GM18507 (cell line): ENCODE data around the gene DNAJC17.

Experiments
- DNase-seq: peaks from one replicate; pipeline ENCODE4 v3.0.0; 2011; ENCODE audit warnings: low read depth; ENCODE audit not compliant: insufficient read length; ENCODE audit errors: extremely low spot score
- FAIRE-seq: peaks from 2 replicates; lab custom pipeline; 2011; peaks lifted over from hg19 to GRCh38; lab: Jason Lieb, UNC

Gene DNAJC17

DNA sequence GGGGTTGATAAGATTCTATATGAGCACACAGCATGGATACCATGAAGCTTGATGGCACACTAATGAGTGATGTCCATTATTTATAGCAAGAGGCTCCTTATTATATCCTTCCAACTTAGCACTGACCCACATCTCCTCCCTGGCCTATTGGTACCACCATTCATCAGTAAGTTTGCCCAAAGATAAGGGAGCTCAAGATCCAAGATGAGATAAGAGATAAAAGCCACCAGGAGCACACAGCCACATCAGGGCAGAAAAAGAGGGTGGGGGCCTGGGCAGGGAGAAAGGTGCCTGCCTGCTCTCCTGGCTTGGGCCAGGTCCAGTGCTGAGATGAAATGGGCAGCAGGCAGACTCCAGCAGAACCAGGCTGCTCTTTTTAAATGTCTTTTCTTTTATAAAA is 25.6 kb upstream of the DNAJC17 start:
- DNase-seq, result no peak
- no peak for FAIRE-seq

DNA sequence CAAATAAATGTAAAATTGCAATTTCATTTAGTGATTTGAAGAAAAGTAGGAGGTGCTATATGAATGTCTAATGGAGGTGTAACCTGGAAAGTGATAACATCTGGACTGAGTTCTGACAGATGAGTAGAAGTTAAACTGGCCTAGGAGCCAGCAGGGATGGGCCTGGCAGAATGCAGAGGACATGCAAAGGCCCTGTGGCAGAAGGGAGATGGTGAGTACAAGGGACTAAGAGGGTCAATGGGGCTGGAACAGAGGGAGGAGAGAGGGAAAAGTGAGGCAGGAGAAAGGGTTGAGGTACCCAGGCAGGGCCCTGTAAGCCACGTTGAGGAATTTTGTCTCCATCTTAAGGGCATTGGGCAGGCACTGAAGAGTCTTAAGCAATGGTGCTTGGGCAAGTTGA is 24.6 kb upstream of the DNAJC17 start:
- FAIRE-seq (no peak), DNase-seq (no peak)

DNA sequence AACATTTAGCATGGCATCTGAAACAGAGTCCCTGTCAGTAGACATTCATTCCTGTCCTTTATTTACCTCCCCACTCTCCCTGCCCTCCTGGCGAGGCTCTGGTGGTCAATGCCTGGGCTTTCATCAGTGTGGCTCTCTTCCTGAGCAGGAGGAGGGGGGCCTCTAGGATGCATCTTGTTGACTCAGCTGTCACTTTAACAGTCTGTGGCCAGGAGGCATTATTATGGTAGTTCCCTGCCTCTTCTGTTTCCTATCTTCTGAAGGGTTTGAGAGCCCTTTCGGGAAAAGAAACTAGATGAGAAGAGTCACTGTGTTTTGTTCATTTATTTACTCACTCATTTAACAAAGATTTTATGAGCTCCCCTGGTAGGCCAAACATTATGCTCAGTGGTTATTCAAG is 23.6 kb upstream of the DNAJC17 start:
- DNase-seq (no peak), FAIRE-seq (no peak)

DNA sequence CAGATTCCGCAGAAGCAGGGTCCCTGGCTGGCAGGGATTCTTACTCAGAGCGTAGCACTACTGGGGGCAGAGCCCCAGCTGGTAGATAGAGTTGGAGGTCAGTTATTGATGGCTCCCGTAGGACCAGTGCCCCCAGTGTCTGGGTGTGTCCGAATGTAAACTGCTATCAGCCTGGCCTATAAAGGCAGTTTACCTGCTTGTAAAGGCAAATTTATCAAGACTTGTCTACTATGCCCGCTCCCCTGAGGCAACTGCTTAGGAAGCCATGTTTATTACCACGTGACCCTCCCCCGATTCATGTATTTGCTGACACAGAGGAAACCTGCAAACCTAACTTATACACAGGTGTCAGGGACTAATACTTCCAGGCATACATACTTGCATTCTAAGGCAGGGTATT is 21.8 kb upstream of the DNAJC17 start:
- FAIRE-seq (no peak), DNase-seq (no peak)

DNA sequence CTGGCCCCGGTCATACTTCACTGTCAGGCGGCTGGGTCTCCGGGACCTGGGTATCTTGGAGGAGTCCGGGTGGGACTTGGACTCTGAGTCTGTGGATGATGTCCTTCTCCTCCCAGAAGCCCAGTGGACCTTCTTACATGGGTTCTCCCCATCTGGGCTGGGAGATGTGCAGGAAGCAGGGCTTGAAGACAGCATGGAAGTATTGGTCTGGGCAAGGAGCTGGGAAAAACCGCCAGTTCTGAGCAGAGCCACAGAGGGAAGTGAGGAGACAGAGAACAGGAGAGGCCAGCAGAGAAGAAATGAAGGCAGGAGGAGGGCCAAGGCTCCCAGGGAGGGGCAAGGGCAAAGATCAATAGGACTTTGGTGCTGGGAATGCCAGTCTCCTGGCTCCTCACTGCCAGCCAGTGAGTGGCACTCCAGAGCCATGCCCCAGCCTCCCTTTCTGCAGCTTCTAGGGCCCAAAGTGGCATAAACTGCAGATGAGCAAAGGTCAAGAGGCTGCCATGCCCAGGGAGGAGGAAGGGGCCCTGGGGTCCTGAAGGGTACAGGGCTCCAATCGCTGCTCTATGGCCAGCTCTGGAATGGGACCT is 21.3 kb upstream of the DNAJC17 start, which contains the start of gene PPP1R14D:
PPP1R14D (minus strand) TSS at position 262 of the 590 bp plus-strand sequence; CDS start at position 195, 67 bp downstream.
- FAIRE-seq (no peak), DNase-seq (no peak)

DNA sequence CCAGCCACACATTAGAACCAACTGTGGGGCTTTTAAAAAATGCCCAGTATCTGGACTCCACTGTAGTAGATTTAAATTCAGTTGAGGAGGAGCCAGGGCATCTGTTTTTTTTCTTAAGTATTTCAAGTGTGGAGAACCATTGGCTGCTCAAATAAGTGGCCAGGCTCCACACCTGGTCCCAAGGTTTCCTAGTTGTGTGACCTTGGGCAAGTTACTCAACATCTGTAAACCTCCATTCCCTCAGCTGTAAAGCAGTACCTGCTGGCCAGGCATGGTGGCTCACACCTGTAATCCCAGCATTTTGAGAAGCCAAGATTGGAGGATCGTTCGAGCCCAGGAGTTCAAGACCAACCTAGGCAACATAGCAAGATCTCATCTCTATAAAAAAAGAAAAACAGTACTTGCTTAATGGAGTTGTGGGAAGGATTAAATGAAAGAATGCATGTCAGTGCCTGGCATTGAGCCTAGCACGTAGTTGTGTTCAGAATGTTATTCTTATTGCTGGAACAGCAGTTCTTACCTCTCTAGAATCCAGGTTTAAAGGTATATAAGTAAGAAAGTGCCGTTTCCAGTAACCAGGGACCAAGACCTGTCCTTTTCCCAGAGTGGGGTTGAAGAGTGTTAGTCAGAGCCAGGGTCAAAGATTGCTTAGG is 19.3 kb upstream of the DNAJC17 start:
- FAIRE-seq, result no peak
- DNase-seq, result no peak

DNA sequence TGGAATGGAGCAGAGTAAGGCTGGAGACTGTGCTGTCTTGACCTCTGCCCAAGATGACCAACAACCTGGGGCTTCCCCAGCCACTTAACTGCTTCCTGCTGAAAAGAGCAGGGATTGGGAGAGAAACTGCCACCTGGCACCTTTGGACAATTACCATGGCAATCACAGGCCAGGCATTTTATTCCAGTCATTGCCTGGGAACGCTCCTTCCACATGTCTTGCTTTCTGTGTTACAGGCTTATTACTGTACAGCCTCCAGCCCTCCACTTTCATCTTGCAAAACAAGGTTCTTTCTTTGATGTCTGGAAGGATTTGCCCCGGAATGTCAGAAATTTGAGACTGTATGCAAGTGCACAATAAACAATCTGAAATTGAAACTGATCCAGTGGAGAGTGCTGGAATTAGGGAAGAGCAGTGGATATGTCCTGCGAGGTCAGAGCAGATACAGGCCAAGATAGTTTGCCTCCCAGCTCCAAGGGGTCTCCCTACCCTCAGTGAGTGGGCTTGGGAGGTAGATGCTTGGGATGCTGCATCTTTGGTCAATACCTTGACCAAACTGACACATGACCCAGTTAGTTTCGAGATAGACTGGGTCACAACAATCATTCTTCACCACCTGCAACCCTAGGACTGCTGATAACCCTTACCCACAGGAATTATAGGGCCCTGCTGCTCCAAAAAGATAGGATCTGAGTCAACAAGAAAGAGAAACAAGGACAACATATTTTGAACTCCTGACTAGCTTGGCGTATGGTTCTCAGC is 18.6 kb upstream of the DNAJC17 start:
- DNase-seq, result no peak
- no peak for FAIRE-seq

DNA sequence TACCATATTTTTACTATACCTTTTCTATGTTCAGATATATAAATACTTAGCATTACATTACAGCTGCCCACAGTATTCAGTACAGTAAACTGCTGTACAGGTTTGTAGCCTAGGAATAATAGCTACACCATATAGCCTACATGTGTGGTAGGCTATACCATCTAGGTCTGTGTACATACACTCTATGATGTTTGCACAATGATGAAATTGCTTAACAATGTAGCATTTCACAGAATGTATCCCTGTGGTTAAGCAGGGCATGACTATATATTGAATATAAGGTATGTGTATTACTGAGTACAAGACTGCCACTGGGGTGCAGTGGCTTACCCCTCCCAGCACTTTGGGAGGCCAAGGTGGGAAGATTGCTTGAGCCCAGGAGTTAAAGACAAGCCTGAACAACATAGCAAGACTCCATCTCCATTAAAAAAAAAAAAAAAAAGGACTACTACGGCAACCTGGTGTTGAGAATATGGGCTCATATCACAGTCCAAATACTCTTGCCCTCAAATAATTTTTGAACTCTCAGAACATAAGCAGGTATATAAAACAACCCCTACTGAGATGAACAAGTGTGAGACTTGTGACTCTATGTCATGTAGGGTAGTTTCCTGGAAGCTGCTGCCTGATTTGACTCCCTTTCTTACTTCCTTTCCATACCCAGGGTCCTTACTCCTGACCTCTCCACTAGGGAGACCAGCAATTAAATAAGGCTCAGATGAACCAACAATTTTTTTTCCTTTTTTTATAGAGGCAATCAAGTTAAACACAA is 16.5 kb upstream of the DNAJC17 start:
- DNase-seq (no peak), FAIRE-seq (no peak)

DNA sequence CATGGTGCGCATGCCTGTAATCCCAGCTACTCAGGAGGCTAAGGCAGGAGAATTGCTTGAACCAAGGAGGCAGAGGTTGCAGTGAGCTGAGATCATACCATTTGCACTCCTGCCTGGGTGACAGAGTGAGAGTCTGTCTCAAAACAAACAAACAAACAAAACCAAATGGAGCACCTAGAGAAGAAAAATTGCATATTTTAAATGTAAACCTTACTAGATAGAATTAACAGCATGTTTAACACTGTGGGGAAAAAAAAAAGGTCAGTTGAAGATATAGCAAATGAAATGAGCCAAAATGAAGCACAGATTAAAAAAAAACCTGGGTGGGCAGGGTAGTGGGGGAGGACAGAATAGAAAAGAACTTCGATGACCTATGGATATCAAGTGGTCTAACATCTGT is 13.9 kb upstream of the DNAJC17 start:
- DNase-seq (no peak), FAIRE-seq (no peak)

DNA sequence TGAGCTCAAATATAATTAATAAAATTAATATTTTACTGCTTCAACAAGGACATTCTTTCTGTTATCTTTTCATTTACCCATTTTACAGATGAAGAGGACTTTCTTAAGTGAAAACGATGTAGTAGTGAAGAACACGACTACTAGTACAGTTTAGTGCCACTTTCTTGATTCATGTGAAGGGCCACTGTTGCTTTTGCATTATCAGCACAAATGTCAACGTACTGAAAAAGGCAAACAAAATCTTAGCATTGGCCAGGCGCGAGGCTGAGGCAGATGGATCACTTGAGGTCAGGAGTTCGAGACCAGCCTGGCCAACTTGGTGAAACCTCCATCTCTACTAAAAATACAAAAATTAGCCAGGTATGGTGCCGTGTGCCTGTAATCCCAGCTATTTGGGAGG is 11.8 kb upstream of the DNAJC17 start:
- DNase-seq, result no peak
- no peak for FAIRE-seq

DNA sequence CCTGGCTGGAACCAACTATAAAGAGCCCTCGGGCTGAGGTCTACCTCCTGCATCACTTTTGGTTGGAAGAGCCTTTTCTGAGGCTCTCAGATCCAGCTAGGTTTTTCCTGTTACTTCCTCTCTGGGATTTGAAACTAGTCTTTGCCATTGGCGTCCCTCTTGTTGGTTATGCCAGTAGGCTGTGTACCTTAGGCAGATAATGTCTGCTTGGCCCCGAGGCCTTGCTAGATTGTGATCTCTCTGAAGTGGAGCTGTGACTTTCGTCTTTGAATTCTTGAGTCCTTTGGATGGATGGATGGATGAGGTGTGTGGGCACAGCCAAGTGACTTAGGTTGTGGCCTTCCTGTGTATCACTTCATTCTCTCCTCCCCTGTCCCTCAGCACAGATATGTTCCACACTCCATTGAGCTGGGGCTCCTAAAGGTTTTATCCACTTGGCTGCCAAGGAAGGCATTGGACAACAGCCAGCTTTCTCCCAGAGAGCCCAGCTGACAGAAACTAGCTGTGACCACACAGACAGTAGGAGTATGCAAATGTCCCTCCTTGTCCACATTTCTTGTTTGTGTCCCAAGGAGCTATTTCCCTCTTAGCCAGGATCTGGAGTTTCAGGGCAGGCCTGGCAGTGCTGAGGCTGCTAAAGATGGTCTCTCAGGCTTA is 7.9 kb upstream of the DNAJC17 start:
- no peak for DNase-seq
- no peak for FAIRE-seq

DNA sequence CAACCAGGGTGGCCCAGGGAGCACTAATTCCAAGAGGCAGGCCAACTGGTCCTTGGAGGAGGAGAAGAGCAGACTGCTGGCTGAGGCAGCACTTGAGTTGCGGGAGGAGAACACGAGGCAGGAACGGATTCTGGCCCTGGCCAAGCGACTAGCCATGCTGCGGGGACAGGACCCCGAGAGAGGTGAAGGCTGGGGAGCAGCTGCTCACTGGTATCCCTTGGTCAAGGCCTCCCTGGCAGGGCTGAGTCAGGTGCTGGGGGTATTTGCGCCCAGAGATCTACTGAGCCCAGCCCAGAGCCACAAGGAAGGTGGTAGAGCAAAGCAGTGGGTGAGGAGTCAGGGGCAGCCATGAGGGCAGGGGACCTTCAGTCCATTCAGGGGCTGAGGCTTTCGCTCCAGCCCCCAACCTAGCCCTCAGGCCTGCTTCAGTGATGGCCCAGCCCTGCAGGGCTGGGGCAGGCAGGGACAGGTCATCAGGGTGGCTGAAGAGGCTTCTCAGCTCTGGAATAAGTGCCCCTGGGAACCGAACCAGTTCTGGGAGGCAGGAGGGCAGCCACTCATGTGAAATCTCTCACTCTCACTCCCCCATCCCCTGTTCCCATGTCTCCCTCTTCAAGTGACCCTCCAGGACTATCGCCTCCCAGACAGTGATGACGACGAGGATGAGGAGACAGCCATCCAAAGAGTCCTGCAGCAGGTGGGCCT is 5.6 kb upstream of the DNAJC17 start:
- FAIRE-seq, result no peak

DNA sequence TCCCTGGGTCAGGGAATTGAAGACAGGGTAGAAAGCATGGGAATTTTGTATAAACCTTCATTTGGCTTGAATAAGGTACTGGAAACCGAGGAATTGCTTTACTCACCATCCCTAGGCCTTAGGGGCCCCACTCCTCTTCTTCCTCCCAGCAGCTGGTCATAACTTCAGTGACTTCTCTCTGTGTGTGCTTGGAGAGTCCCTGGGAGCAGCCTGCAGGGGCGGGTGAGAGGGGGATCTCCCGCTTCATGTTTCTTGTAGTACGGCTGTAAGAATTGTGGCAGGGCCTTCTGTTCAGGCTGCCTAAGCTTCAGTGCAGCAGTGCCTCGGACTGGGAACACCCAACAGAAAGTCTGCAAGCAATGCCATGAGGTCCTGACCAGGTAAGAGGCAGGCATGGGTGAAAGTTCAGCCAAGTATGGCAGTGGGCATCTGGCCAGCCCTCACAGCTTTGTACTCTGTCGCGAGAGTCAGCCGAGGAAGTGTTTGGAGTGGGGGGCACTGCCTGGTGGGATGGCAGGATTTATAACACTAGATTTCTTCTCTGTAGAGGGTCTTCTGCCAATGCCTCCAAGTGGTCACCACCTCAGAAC is 1.7 kb upstream of the DNAJC17 start:
- DNase-seq (no peak), FAIRE-seq (no peak)

More for the DNA sequence above, 5.6 kb upstream of the DNAJC17 start:
- no peak for DNase-seq

DNA sequence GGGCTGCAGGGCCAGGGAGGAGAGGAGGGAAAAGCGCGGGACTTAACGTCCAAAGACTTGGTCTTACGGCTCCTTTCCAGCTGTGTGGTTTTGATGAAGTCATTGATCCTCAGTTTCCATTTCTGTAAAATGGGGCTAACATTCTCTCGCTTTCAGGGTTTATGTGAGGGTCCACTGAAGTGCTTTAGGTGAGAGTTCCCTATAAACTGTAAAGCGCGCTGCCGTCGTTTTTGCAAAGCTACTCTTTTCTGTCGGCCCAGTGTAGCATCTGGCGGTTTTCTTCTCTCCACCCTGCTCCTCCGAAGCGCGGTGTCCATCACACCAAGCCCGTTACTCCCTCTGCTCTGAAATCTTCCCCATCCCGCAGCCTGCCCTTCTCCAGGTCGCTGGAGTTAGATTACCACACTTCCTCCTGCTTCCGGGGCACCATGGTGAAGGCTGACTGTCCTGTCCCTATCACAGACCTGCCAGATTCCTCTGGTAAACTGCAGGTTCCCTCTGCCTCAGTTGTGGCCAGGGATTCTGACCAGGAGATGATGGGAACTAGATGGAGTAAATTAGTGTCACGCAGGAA is 702 bp upstream of the DNAJC17 start:
- FAIRE-seq, result no peak
- DNase-seq, result no peak

DNA sequence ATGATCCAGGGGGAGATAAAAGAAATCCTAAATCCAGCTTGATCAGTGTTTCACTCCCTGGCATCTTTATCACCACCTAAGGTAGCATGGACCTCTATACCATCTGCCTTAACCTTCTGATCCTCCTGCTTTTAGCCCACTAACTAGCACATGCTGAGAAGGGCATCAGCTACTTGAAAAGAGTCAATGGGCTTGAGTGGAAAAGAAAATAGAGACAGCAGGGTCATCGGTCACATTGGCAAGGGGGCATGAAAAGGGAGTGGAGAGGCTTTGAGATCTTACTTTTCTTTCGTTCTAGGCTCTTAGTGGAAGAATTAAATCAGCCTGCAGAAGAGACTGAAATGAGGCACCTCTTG is 623 bp downstream of the DNAJC17 start:
- no peak for FAIRE-seq
- DNase-seq, result no peak

DNA sequence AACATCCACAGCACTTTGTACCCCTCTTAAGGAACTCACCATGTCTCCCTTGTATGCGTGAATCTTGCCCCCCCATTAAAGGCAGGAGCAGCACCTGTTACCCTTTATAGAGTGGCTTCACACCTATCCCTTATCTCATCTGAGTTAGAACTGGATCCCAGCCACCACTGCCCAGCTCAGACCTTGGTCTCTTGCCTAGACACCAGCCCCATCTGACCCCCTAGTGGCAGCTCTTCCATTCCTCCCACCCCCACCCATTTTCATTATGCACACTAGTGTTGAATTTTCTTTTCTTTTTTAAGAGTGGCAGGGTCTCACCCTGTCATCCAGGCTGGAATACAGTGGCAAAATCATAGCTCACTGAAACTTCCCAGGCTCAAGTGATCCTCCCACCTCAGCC is 3.6 kb downstream of the DNAJC17 start:
- no peak for FAIRE-seq
- DNase-seq, result no peak

DNA sequence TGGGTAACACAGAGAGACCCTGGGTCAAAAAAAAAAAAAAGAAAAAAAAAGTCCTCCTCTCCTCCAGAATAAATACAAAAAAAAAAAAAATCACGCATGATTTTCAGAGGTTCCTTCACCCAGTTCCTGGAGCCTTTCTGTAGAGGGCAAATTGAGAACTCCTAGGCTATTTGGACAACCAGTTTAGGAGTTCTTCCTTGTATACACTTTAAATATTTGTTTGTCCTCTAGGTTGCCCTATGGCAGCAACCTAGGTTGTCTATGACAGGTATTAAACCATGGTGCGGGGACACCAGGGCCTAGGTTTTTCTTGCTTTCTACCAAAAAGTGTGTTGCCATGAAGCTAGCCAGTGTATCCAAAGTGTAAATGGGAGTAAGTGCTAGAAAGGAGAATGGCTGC is 4.2 kb downstream of the DNAJC17 start:
- FAIRE-seq (no peak), DNase-seq (no peak)

DNA sequence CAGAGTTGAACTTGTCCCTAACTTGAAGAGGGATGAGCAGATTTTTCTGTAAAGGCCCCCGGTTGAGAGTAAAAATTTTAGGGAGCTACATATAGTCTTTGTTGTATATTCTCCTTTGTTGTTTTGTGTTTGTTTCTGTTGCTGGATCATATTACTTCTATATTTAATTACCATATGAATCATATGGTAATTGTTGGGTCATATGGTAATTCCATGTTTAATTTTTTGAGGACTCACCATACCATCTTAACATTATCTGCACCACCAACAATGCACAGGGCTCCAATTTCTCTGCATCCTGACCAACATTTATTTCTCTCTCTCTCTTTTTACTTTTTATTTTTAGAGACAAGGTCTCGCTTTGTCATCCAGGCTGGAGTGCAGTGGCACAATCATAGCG is 7.8 kb downstream of the DNAJC17 start:
- no peak for DNase-seq
- no peak for FAIRE-seq

DNA sequence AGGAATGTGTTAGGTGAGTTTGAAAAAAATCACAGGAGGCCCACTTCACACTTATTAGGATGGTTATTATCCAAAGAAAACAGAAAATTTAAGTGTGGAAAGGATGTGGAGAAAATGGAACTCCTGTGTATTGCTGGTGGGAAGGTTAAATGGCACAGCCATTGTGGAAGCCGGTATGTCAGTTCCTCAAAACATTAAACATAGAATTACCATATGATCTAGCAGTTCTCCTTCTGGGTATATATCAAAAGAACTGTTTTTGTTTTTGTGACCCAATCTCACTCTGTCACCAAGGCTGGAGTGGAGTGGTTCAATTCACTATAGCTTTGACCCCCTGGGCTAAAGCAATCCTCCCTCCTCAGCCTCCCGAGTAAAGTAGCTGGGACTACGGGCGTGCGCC is 10.8 kb downstream of the DNAJC17 start:
- FAIRE-seq (no peak), DNase-seq (no peak)
